ENCODE data around the gene TREM1. TPM values are rescaled to one million over a fixed set of nuclear protein-coding genes. Genes with fewer than 3 reads are reported as not detected.

The TREM1 gene
- total RNA-seq, 1 donor from 2014 or later = not detected

DNA sequence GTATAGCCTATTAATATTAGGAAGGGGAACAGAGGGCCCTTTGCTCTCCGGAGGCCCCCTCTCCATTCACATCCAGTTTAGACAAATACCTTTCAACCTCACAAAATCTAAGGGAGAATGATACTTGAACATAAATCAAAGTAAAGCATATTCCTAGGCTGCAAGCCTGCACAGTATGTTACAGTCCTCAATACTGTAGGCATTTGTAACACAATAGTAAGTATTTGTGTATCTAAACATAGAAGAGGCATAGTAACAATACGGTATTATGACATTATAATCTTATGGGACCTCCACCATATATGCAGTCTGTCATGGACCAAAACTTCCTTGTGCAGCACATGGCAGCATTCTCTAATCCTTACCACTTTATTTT, 2.3 kb upstream of the TREM1 start:
- no peak overlapping the region for H3K4me3 Mint-ChIP-seq (ENCODE audit: unreplicated experiment)
- H3K4me1 Mint-ChIP-seq (ENCODE audit: low read depth, unreplicated experiment) = no peaks in the 10 kb centered on the region
- DNase-seq = no peak
- no peaks in the 10 kb centered on the region for H3K9me3 Mint-ChIP-seq (ENCODE audit: unreplicated experiment)
- no peaks in the 10 kb centered on the region for H3K36me3 Mint-ChIP-seq (ENCODE audit: unreplicated experiment)
- H3K27ac Mint-ChIP-seq (ENCODE audit: unreplicated experiment) = no peak overlapping the region
- H3K27me3 Mint-ChIP-seq (ENCODE audit: unreplicated experiment) = peaks cover 4% of the 10 kb centered on the region
- TF ChIP-seq, protein P1, sequence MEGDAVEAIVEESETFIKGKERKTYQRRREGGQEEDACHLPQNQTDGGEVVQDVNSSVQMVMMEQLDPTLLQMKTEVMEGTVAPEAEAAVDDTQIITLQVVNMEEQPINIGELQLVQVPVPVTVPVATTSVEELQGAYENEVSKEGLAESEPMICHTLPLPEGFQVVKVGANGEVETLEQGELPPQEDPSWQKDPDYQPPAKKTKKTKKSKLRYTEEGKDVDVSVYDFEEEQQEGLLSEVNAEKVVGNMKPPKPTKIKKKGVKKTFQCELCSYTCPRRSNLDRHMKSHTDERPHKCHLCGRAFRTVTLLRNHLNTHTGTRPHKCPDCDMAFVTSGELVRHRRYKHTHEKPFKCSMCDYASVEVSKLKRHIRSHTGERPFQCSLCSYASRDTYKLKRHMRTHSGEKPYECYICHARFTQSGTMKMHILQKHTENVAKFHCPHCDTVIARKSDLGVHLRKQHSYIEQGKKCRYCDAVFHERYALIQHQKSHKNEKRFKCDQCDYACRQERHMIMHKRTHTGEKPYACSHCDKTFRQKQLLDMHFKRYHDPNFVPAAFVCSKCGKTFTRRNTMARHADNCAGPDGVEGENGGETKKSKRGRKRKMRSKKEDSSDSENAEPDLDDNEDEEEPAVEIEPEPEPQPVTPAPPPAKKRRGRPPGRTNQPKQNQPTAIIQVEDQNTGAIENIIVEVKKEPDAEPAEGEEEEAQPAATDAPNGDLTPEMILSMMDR (IDR thresholded peaks at IDR 0.05; ENCODE audit: partially characterized antibody, unreplicated experiment) = no peak

DNA sequence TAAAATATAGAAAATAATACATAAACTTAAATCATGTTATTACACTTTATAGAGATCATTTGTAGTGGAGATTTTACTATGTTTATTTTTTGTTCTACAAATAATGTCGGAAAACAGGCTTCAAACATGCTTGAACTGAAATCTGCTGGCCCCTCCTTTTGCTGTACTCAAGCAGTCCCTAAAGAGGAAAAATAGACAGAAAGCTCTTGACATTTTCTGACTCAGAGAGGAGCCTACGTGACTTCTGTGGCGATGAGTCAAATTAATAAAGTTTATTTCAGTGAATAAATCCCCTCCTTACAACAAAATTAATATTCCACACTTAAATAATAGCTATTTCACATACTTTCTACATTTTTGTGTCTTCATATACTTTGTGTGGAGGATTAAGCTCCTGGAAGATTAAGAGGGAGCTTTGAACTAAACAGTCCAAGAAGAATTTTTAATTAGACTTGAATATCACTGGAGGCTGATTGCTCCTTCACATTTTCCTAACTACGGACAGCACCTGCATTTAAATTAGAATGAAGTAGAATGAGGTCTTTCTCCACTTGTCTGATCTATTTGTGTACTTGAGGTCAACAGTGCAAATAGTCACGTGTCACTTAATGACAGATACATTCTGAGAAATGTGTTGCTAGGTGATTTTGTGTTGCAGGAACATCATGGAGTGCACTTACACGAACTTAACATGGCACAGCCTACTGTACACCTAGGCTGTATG, 1.7 kb upstream of the TREM1 start:
- H3K27ac Mint-ChIP-seq (ENCODE audit: unreplicated experiment) = no peak overlapping the region
- peaks cover 4% of the 10 kb centered on the region for H3K27me3 Mint-ChIP-seq (ENCODE audit: unreplicated experiment)
- no peak overlapping the region for H3K4me3 Mint-ChIP-seq (ENCODE audit: unreplicated experiment)
- DNase-seq = no peak
- no peaks in the 10 kb centered on the region for H3K4me1 Mint-ChIP-seq (ENCODE audit: low read depth, unreplicated experiment)
- H3K9me3 Mint-ChIP-seq (ENCODE audit: unreplicated experiment) = no peaks in the 10 kb centered on the region
- no peaks in the 10 kb centered on the region for H3K36me3 Mint-ChIP-seq (ENCODE audit: unreplicated experiment)
- TF ChIP-seq, protein P1 (IDR thresholded peaks at IDR 0.05; ENCODE audit: partially characterized antibody, unreplicated experiment) = no peak

DNA sequence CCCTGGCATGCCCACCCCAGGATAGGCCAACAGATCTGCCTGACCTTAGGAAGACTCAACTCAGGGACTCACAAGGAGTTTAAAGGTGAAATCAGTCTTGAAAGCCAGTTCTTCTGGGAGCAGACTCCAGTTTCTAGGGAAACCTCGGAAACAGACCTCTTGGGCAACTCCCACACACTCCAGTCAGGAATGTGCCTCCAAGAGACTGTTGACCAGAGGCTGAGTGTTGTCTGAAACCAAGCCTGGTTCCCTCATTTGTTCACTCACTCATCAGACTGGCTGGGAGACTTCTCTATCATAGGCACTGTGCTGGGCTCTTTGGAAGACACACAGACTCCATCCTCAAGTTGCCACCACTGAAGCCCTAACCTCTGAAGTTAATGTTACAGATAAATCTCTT, 1.8 kb downstream of the TREM1 start:
- Mint-ChIP-seq H3K27me3 (ENCODE audit: unreplicated experiment) (no peaks in the 10 kb centered on the region), H3K4me3 (ENCODE audit: unreplicated experiment) (no peak overlapping the region), H3K9me3 (ENCODE audit: unreplicated experiment) (peaks cover 2% of the 10 kb centered on the region), H3K4me1 (ENCODE audit: low read depth, unreplicated experiment) (no peaks in the 10 kb centered on the region), H3K27ac (ENCODE audit: unreplicated experiment) (no peak overlapping the region), H3K36me3 (ENCODE audit: unreplicated experiment) (no peaks in the 10 kb centered on the region)
- DNase-seq = no peak
- TF ChIP-seq, protein P1 (IDR thresholded peaks at IDR 0.05; ENCODE audit: partially characterized antibody, unreplicated experiment) = no peak

DNA sequence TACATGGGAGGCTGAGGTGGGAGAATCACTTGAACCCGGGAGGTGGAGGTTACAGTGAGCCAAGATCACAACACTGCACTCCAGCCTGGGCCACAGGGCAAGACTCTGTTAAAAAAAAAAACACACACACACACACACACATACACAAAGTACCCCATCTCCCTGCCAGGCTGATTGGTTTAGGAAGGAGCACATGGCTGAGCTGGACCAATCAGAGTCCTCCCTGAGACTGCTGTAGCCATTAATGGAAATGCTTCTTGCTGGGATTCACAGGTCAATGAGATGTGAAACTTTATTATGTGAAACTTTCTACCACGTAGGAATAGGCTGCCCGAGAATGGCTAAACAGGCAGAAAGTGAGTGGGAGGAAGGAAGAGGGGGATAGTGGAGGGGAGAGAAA, 2.9 kb downstream of the TREM1 start:
- Mint-ChIP-seq H3K9me3 (ENCODE audit: unreplicated experiment) (peaks cover 2% of the 10 kb centered on the region), H3K27ac (ENCODE audit: unreplicated experiment) (no peak overlapping the region), H3K4me1 (ENCODE audit: low read depth, unreplicated experiment) (no peaks in the 10 kb centered on the region), H3K36me3 (ENCODE audit: unreplicated experiment) (no peaks in the 10 kb centered on the region), H3K27me3 (ENCODE audit: unreplicated experiment) (no peaks in the 10 kb centered on the region), H3K4me3 (ENCODE audit: unreplicated experiment) (no peak overlapping the region)
- no peak for DNase-seq
- TF ChIP-seq, protein P1 (IDR thresholded peaks at IDR 0.05; ENCODE audit: partially characterized antibody, unreplicated experiment) = no peak

DNA sequence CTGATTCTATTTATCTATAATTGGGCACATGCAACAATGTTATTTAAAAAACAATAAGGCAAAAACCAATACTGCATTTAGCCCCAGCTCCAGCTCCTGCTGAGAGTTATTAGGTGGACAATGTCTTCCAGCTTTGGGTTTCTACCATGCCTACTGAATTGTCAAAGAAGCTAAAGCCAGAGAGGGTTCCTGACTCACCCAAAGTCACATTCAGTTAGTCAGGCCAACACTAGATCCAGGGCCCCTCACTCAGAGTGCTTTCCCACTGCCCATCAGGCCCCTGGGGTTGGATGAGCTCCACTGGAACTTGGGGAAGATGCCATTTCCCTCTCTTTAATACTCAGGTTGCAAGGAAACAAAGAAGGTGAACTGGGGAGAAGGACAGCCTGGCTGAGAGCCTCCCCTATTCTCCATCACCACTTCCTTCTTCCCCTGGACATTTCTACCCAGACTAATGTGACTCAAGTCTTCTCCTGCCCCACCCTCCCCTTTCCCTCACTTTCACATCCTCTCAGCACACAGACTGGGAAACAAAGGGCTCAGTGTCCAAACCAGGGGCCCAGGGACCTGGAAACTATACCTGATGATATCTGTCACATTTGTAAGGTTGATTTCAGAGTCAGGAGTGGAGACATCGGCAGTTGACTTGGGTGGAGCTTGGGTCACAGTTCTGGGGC, 6.0 kb downstream of the TREM1 start:
- no peak overlapping the region for H3K27ac Mint-ChIP-seq (ENCODE audit: unreplicated experiment)
- no peaks in the 10 kb centered on the region for H3K4me1 Mint-ChIP-seq (ENCODE audit: low read depth, unreplicated experiment)
- no peak for DNase-seq
- H3K4me3 Mint-ChIP-seq (ENCODE audit: unreplicated experiment) = no peak overlapping the region
- no peaks in the 10 kb centered on the region for H3K27me3 Mint-ChIP-seq (ENCODE audit: unreplicated experiment)
- H3K36me3 Mint-ChIP-seq (ENCODE audit: unreplicated experiment) = no peaks in the 10 kb centered on the region
- peaks cover 4% of the 10 kb centered on the region for H3K9me3 Mint-ChIP-seq (ENCODE audit: unreplicated experiment)
- TF ChIP-seq, protein P1 (IDR thresholded peaks at IDR 0.05; ENCODE audit: partially characterized antibody, unreplicated experiment) = no peak
